SK-MEL-5 (cell line): ENCODE results near the gene PRKCD. TPM values are rescaled to one million over a fixed set of nuclear protein-coding genes. Genes with fewer than 3 reads are reported as not detected.

ENCODE experiments used
- DNase-seq: peaks from one replicate; pipeline ENCODE4 v3.0.0-alpha.2; 2016; ENCODE audit warnings: low read depth, low spot score
- in situ Hi-C: cut with HindIII; loops from 2 replicates; pipeline ENCODE4 v1.10.0; 2016; ENCODE audit warnings: low sequenced_read_pairs, high pct_unique_total_duplicates, low pct_unique_long_range_greater_than_20kb
- total RNA-seq: library from RNA; depleted of rRNA; stranded (reverse); fragments of >200 nt; shearing (Covaris generic); gene quantifications from 2 replicates; pipeline ENCODE4 v1.2.3, GENCODE V29; 2014

PRKCD gene
- total RNA-seq, 1 experiment from 2014 or later: 3.3 TPM

DNA sequence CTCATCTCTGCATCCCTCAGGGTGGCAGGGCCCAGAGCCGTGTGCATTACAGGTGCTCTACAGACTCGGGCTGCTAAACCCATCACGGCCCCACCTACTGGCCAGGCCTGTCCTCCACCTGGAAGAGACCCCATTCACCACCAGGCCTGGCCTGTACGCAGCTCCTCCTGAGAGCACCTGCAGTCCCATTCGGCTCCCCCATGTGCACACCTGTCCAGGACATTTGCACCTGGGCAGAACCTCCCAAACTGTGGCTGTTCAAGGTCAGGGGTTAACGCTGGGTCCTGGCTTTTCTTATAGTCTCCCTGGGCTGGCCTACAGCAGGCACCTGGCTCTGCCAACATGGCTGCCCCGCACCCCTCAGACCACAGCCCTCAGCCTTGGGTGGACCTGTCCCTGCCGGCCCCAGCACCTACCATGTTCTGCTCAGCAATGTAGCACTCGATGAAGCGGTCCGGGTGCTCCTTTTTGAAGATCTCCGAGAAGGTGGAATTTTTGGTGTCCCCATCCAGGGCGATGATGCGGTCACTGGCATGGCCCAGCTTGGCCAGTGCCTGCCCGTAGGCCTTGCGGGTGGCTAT is 69.1 kb downstream of the PRKCD start:
- DNase-seq: no peak
- in situ Hi-C loops: no loop called here

DNA sequence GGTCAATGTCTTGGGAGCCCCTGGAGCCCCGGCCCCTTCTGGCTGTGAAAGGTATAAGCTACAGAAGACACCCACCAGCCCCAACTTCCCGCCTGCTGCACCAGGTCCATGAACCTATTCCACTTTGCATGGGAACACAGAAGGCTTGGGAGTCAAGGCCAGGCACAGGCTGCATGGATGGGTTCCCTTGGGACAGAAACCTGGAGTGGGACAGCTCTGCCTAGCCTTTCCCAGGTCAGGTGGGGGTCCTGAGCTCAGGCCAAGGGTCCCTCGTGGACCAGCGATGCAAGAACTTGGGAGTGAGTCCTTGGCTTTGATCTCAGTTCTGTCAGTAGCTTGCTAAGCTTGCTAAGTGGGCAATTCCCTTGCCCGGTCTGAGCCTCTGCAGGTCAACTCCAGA is 69.8 kb downstream of the PRKCD start:
- in situ Hi-C loops: no loop called here
- no peak for DNase-seq

DNA sequence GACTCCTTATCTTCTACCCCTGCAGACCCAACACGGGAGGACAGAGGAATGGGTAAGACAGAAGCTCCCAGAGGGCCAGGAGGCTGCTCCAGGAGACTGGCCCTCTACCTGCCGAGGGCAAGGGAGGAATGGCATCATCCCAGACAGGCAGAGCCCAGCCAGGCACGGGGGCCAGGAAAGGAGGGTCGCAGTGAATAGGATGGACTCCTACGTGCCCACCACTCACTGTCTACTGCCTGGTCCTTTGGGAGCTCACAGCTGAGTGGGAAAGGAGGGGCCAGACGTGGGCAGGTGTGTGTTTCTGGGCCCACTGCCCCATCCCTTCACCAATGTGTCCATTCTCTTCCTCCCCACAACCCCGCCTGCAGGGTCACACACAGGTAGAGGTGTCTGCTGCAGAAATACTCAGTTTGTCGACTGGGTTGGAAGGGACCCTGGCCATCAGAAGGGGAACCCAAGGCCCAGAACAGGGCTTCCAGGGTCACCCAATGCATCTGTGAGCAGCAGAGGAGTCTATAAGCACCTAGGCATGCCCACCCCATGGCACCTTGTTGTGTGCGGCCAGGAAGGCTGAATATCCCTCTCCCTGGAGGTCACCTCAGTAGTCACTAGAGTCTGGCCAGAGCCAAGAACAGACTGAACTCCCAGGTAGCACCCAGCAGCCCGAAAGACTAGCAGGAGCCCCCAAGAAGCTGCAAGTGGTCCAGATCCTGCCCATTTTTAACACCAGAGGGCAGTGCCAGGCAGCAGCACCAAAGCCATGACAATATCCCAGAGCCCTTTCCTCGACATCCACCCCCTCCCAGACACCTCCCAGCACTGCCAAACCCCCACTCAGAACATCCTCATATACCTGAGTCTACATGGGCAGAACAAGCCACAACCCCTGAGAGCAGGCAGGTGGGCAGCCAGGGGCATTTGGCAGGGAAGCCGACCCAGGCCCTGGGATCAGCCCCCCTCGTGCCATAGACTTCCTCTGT is 70.8 kb downstream of the PRKCD start:
- no peak for DNase-seq
- in situ Hi-C loops: no loop called here

DNA sequence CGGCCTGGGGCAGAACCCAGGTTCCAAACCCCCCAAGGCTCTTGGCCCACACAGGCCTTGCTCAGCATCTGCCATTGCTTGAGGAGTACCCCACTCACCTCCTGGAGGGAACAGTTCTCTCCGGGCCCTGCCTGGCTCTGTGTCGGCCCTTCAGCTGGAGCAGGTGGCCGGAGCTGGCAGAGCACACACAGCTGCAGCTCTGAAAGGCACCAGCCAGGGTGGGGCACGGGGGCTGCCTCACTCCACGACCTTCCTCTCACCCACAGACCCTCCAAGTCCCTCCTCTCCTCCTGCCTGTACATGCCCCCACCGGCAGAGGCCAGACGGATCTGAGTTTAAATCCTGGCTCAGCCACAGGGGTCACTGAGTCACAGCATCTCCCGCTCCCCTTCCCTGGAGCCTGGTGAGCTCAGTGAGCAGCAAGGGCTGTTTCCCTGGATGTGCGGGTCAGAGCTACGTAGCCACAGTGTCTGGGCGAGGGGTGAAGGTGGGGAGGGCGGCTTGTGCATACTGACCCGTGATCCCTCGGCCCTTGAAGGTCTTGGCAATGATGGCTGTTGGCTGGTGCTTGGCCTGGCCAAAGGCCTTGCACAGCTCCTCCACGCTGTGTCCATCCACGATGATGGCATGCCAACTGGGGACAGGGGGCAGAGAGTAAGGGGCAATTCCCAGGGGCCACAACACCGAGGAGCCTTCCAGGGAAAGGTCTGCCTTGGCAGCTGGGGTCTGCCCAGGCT is 71.8 kb downstream of the PRKCD start:
- in situ Hi-C loops: no loop called here
- no peak for DNase-seq

DNA sequence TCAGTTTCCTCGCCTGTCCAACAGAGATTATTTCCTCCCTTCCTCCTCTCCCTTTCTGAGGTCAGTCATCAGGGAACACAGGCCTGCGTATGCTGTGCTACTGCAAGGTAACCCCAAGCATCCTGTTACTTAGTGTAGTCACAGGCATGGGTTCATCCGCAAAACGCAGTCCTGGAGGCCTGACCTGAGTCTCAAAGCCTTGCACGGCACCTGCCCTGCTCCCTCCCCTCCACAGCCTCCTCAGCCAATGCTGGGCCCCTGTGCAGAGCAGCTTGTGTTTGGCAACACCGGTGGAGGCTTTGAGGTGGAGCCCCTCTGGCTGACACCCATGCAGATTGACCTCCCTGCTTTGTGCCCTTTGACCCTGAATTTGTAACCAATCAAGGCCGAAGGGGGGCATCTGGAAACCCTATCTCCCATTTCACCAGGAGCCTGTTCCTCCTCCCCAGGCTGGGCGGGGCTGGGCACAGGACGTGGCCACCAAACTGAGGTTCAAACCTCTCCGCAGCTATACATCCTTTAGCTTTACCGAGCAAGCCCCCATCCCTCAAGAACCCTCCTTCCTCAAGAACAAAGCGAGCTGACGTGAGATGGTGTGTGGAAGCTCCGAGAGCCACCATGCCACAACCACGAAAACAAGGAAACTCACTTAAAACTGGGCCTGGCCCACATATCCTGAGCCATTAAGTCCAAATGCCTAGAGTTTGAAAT is 73.3 kb downstream of the PRKCD start:
- in situ Hi-C loops: no loop called here
- no peak for DNase-seq

DNA sequence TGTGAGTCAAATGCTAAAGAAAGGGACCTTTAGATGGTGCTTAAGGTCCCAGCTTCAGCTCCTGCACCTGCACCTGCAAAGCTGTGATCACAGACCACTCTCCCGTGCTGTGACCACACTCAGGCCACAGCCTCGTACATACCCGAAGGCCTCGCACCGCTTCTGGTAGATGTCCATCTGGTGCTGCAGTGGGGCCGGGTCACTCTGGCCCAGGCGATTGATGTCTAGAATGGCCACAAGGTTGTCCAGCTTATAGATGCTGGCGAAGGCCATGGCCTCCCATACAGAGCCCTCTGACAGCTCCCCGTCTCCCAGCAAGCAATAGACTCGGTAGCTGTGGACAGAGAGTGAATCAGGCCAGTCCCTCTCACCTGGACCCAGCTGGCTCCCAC is 73.8 kb downstream of the PRKCD start:
- in situ Hi-C loops: no loop called here
- DNase-seq: no peak

DNA sequence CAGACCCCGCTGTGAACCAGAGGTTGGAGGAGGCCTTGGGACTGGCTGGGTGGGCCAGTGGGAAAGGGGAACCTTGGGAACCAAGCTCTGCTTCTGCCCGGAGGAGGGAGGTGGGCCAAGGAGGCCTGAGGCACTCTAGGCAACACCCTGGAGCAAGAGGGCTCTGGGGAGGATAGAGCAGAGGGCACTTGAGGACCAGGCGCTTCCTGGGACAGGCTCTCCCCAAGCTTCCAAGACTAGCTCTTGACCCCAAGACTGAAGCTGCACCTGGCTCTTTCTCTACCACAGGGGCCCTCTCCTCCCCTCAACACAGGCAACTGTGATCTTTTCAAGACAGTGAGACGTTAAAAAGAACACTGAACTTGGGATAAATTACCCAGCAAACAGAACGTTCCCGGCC is 74.5 kb downstream of the PRKCD start:
- in situ Hi-C loops: no loop called here
- DNase-seq: no peak

DNA sequence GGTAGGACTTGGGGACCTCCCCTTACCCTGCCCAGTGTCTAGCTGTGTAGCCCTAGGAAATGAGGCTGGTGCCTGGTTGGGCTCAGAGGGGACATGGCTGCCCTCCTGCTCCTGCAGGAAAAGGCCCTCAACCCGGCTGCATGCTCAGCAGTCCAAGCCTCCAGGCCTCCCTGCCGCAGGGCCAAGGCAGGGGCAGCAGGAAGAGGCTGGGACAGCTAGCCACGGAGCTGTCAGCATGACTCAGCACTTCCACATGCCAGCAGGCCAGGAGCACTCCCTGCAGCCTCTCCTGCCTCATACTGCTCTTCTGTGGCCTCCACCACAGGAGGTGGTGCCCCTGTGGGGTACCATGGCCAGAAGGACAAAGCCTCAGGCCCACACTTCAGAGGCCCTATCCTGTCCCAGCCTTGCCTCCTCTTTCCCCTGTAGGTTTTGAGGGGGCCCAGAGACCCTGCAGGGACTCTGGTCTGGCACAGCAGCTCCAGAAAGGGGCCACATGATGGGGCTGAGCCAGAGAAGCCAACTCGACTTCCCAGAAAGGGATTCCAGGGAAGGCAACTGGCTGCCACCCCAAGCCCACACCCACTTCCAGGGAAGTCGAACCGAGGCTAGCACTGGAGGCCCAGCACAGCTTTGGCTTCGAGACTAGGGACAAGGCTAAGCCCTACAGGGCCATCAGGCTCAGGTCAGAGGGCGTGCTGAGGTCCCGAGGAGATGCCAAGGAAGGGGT is 75.3 kb downstream of the PRKCD start:
- in situ Hi-C loops: no loop called here
- DNase-seq: peak; percentile 65

DNA sequence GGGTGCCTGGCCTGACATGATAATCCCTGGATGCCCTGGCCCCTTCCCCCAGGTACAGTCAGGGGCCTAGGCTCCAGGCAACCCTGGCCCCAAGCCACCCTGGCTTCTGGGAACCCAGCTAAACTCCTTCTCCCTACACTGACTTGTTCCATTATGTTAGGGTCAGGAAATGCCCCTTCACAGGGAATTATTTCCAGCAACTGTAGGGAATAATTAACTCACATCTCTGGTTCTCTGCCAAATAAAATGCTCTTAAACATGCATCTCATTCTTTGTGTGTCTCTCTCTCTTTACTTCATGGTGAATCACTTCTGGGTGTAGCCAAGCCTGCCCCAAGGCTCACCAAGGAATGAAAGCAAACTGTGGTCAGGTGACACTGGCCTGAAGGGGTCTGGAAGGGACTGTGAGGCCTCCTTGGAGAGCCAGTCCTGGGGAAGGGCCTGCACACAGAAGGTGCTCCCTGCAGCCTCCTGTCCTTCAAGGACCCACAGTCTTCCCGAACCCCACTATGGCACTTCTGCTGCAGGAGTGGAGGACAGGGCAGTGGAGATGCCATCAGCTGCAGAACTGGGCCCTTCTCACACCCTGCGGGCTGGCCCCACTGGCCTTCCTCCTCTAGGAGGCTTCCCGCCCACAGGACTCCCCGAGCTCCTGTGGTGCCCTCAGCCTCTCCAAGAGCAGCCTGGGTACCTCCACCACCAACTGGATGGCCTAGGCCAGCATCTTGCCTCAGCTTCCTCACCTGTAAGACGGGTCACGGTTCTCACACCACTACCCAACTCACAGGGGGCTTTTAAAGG is 77.2 kb downstream of the PRKCD start:
- in situ Hi-C loops: no loop called here
- DNase-seq: peak; percentile 92

DNA sequence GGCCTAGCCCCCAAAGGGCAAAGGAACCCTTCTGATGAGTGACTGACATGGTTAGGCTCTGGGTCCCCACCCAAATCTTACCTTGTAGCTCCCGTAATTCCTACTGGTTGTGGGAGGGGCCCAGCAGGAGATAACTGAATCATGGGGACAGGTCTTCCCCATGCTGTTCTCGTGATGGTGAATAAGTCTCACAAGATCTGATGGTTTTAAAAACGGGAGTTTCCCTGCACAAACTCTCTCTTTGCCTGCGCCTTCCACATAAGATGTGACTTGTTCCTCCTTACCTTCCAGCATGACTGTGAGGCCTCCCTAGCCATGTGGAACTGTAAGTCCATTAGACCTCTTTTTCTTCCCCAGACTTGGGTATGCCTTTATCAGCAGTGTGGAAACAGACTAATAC is 77.9 kb downstream of the PRKCD start:
- in situ Hi-C loops: no loop called here
- DNase-seq: peak; percentile 82

DNA sequence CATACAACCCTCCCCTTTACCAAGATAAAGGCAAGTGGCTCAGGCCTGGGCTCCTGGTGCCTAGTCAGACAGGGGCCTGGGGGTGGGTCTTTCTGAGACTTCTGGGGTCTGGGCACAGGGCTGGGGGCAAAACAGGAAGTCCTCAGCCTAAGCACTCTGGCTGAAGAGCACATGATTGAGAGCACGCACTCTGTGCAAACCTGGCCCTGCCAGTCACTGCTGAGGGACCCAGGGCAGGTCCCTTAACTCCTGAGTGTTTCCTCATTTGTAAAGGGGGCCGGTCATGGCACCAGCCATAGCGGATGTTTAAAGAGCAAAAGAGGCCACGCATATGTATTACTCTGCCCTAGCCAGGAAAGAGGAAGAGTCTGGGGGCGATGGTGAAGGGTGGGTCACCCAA is 78.8 kb downstream of the PRKCD start:
- in situ Hi-C loops: no loop called here
- no peak for DNase-seq

DNA sequence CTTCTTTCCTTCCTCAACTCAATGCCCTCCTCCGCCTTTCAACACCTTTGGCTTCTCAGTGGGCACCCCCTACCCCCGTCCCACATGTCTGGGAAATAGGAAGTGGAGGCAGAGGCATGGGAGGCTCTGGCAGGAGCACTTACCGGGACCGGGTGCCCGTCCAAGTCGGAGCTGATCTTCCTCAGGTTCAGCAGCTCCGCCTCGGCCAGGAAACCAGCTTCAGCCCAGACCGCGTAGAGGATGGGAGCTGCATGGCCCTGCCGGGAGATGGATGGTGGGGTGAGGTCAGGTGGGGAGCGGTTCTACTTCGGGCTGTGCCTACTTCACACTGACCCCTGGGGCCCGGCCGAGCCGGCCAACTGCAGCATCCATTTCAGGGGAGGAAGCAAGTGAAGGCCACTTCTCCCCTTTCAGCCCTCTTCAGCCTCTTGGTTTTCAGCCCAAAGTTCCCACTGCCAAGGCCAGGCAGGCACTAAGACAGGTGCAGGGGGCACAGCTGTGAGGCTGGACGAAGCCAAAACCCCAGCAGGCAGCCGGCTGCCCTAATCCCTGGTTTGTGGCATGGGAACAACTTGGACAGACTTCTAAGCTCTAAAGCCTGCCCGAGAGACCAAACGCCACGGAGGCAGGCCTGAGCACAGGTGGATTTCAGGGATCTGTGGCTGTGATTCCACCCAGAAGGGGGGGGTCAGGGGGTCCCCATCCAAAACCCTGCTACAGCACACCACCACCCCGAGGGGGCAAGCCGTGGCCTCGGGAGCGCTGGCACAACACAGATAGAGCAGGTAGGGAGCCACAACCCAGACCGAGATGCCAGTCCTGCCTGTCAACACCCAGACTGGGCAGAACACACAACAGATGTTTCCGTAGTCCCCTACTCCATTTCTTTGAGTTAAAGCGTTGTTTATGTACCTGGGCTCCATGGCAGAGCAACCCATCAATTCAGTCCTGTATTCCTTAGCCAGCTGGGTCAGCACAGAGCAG is 80.3 kb downstream of the PRKCD start:
- no peak for DNase-seq
- in situ Hi-C loops: no loop called here

DNA sequence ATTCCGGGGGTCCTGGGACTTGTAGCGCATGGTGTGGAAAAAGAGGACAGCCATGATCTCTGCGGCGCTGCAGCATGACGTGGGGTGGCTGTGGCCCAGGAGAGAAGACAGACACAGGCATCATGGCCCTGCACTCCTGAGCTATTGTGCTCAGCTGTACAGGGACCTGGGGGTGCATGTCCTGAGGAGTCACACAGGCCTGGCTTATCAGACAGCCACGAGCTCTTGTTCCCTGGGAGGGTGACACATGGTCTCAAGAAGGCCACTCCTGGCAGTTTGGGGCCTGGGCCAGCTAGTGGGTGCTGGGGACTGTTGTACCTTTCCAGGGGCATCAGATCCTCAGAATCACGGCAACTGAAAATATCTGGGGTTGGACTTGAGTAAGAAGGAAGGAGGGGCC is 81.1 kb downstream of the PRKCD start:
- DNase-seq: no peak
- in situ Hi-C loops: no loop called here
